ENCODE data around the gene CEP250.

The CEP250 gene

DNA sequence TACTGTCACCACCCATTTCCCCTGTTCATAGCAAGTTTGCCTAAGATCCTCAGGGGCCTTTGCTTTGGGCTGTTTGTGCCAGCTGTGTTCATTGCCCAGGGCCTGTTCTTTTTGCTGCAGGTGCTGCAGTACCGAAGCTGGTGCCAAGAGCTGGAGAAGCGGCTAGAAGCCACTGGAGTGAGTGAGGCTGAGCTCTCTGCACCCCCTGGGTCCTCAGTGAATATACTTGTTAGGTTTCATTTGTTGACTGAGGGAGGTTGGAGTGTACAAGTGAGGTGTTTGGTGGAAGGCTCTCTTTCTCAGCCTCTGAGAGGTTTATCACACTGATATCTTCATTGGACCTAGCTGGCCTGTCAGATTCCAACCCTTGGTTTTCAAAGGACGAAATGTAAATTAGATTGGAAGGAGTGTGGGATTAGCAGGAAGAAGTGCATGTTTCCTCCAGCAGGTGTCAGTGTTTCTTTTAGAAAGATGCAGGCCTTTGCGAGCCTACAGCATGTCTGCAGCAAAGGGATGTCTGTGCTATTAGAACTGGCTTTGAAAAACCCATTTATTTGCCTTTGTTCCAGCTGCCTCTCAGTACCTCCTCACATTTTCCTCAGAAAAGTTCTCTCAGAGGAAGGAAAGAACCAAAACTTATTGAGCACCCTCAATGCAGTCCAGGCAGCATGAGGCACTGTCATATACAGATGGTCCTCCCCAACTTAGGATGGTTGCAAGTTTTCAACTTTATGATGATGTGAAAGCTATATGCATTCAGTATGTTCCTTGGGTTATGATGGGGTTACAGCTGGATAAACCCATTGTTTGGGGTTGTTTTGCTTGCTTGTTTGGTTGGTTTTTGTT, 8.3 kb downstream of the CEP250 start:
- H3K27ac ChIP-seq, result peak overlapping the region; percentile 18
- POLR2A ChIA-PET (ENCODE audit: low non-redundant PET), result interaction anchor here (1.0 kb wide), 1 partner anchor 9 kb away, joined by 3 read pairs; no protein-coding TSS in a partner anchor
- TF ChIP-seq, protein P1, sequence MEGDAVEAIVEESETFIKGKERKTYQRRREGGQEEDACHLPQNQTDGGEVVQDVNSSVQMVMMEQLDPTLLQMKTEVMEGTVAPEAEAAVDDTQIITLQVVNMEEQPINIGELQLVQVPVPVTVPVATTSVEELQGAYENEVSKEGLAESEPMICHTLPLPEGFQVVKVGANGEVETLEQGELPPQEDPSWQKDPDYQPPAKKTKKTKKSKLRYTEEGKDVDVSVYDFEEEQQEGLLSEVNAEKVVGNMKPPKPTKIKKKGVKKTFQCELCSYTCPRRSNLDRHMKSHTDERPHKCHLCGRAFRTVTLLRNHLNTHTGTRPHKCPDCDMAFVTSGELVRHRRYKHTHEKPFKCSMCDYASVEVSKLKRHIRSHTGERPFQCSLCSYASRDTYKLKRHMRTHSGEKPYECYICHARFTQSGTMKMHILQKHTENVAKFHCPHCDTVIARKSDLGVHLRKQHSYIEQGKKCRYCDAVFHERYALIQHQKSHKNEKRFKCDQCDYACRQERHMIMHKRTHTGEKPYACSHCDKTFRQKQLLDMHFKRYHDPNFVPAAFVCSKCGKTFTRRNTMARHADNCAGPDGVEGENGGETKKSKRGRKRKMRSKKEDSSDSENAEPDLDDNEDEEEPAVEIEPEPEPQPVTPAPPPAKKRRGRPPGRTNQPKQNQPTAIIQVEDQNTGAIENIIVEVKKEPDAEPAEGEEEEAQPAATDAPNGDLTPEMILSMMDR (conservative IDR thresholded peaks at IDR 0.05; ENCODE audit: low read depth), result peak; percentile 92
- DNase-seq (ENCODE audit: low spot score), result peak; percentile 73
- CTCF ChIA-PET, result interaction anchor here (0.6 to 1.1 kb wide), 18 partner anchors 8 to 667 kb away, joined by 3 to 8 read pairs (median 3); partner anchors contain the start of genes CEP250 and UQCC1

DNA sequence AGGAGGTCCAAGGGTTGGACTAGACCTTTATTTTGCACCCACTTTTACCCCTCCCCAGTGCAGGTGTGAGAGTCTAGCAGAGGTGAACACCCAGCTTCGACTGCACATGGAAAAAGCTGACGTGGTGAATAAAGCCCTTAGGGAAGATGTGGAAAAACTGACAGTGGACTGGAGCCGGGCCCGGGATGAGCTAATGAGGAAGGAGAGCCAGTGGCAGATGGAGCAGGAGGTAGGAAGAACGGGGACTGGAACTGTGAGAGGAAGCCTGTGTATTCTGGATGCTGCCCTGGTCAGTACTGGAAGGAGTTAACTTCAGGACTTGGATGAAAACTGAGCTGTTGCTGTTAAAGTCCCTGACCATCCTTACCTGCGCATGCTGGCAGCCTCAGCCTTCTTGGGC, 10.6 kb downstream of the CEP250 start:
- no peak for DNase-seq (ENCODE audit: low spot score)
- POLR2A ChIA-PET (ENCODE audit: low non-redundant PET), result interaction anchor here (0.6 kb wide), 1 partner anchor 198 kb away, joined by 3 read pairs; no protein-coding TSS in a partner anchor
- TF ChIP-seq, protein P1 (conservative IDR thresholded peaks at IDR 0.05; ENCODE audit: low read depth), result no peak
- CTCF ChIA-PET, result interaction anchor here (1.3 kb wide), 2 partner anchors 9 to 10 kb away, joined by 6 read pairs; no protein-coding TSS in a partner anchor
- H3K27ac ChIP-seq, result 0 out of 2 replicates have a peak overlapping the region, but pooled peaks have one; percentile 3

GRCh38 chr20:35466856-35467255, 11.5 kb downstream of the CEP250 start:
- peak overlapping the region; percentile 55 for H3K27ac ChIP-seq
- POLR2A ChIA-PET (ENCODE audit: low non-redundant PET), result no interaction called here
- no peak for DNase-seq (ENCODE audit: low spot score)
- TF ChIP-seq, protein P1 (conservative IDR thresholded peaks at IDR 0.05; ENCODE audit: low read depth), result no peak
- CTCF ChIA-PET, result interaction anchor here (0.5 to 1.3 kb wide), 3 partner anchors 8 to 672 kb away, joined by 3 to 6 read pairs (median 6); no protein-coding TSS in a partner anchor

DNA sequence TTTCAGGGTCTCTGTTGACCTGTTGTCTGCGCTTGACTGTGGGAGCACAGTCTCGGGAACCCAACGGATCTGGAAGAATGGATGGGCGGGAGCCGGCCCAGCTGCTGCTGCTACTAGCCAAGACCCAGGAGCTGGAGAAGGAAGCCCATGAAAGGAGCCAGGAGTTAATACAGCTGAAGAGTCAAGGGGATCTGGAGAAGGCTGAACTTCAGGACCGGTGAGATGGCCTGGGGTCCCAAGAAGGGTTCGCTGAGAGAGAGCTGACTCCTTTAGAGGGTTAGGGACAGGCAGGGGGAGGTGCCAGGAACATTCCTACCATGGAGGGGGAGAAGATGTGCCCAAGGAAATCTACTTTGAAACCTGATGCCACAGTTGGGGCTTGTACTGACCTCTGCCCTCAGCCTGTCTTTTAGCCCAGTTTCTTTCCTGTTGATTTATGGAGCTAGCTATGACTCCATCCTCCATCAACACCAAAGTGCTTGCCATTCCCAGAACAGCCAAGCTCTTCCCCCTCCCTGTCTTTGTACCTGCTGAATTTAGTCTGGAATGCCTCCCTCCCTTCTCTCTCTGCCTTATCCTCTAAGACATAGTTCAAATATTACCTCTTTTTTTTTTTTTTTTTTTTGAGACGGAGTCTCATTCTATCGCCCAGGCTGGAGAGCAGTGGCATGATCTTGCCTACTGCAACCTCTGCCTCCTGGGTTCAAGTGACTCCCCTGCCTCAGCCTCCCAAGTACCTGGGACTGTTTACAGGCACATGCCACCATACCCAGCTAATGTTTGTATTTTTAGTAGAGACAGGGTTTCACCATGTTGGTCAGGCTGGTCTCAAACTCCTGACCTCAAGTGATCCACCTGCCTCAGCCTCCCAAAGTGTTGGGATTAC, 12.2 kb downstream of the CEP250 start:
- CTCF ChIA-PET, result interaction anchor here (0.6 kb wide), 1 partner anchor 1188 kb away, joined by 3 read pairs; no protein-coding TSS in a partner anchor
- POLR2A ChIA-PET (ENCODE audit: low non-redundant PET), result no interaction called here
- H3K27ac ChIP-seq, result peak overlapping the region; percentile 55
- TF ChIP-seq, protein P1 (conservative IDR thresholded peaks at IDR 0.05; ENCODE audit: low read depth), result no peak
- peak; percentile 67 for DNase-seq (ENCODE audit: low spot score)

DNA sequence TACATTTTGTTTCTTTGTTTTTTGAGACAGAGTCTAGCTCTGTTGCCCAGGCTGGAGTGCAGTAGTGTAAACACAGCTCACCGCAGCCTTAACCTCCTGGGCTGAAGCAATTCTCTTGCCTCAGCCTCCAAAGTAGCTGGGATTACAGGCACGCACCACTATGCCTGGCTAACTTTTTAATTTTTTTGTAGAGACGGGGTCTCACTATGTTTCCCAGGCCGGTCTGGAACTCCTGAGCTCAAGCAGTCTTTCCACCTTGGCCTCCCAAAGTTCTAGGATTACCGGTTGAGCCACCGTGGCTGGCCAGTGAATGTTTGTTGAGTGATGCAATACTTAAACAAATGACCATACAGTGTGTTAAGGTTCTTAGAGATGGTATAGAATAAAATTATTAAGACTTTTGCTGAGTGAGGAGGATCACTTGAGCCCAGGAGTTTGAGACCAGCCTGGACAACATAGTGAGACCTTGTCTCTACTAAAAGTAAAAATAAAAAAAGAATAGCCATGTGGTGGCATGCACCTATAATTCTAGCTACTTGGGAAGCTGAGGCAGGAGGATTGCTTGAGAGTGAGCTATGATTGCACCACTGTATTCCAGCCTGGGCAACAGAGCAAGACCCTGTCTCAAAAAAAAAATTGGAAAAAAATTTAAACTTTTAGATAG, 13.4 kb downstream of the CEP250 start:
- DNase-seq (ENCODE audit: low spot score), result no peak
- TF ChIP-seq, protein P1 (conservative IDR thresholded peaks at IDR 0.05; ENCODE audit: low read depth), result no peak
- no peak overlapping the region for H3K27ac ChIP-seq
- CTCF ChIA-PET, result no interaction called here
- POLR2A ChIA-PET (ENCODE audit: low non-redundant PET), result no interaction called here

Measured in RWPE1 (cell line).